IMR-90 (cell line): ENCODE measurements around the gene BUB1B. TPM values are rescaled to one million over a fixed set of nuclear protein-coding genes. Genes with fewer than 3 reads are reported as not detected.

Experiments used
- ATAC-seq: fragments of 200-7000 bp; cut with Tn5 transposase; 2 replicates; pipeline ENCODE4 v1.9.1; 2020; ENCODE audit warnings: low read depth, mild to moderate bottlenecking, moderate library complexity
- BruUV-seq: library from RNA; stranded (reverse); fragments of 400-500 nt; replicated peaks from 2 replicates; lab custom pipeline; 2021; lab: Mats Ljungman, UMichigan
- CTCF ChIA-PET: fragments of 300-600 bp; formaldehyde crosslinking; extraction: SDS; loops from one replicate; lab custom pipeline; 2021; ENCODE audit warnings: antibody characterized with exemption; lab: Yijun Ruan, JAX
- POLR2A ChIA-PET: fragments of 300-600 bp; sonication (Branson Sonifier 250); formaldehyde crosslinking; loops from one replicate; lab custom pipeline; 2022; ENCODE audit warnings: antibody characterized with exemption; ENCODE audit not compliant: unreplicated experiment; lab: Charles Lee
- DNase-seq: peaks from one replicate; pipeline ENCODE4 v3.0.0; 2013
- H2AFZ ChIP-seq: replicated peaks from 2 replicates; pipeline ENCODE3; 2013; ENCODE audit warnings: low read length, mild to moderate bottlenecking; ENCODE audit not compliant: poor library complexity
- H2AK5ac ChIP-seq: 2 replicates; pipeline ENCODE4 v1.6.1; 2013; ENCODE audit warnings: low read depth, low read length, inconsistent platforms
- H2AK9ac ChIP-seq: replicated peaks from 2 replicates; pipeline ENCODE3; 2013; ENCODE audit warnings: mild to moderate bottlenecking, low read depth, low read length, moderate library complexity; ENCODE audit not compliant: poor library complexity
- H2BK120ac ChIP-seq: 2 replicates; pipeline ENCODE4 v1.6.1; 2013; ENCODE audit warnings: low read depth, low read length, inconsistent platforms
- H2BK15ac ChIP-seq: 3 replicates; pipeline ENCODE4 v1.6.1; 2013; ENCODE audit warnings: low read depth, low read length, inconsistent platforms
- H2BK20ac ChIP-seq: 2 replicates; pipeline ENCODE4 v1.6.1; 2013; ENCODE audit warnings: low read depth, mild to moderate bottlenecking, inconsistent platforms, low read length, moderate library complexity
- H2BK5ac ChIP-seq: 2 replicates; pipeline ENCODE4 v1.6.1; 2013; ENCODE audit warnings: mild to moderate bottlenecking, low read depth, low read length, inconsistent platforms; ENCODE audit not compliant: poor library complexity, severe bottlenecking
- H3K14ac ChIP-seq: replicated peaks from 2 replicates; pipeline ENCODE4 v1.6.1; 2013; ENCODE audit warnings: low read depth, low read length, inconsistent platforms
- H3K18ac ChIP-seq: 2 replicates; pipeline ENCODE4 v1.6.1; 2013; ENCODE audit warnings: low read depth, low read length, control low read depth
- H3K23ac ChIP-seq: 2 replicates; pipeline ENCODE4 v1.6.1; 2013; ENCODE audit warnings: low read depth, low read length, inconsistent platforms
- H3K27ac ChIP-seq: 2 replicates; pipeline ENCODE4 v1.5.1; 2013; ENCODE audit warnings: mild to moderate bottlenecking, control low read depth, low read length; ENCODE audit not compliant: insufficient read depth
- H3K27me3 ChIP-seq: 2 replicates; pipeline ENCODE4 v1.6.1; 2013; ENCODE audit warnings: low read length; ENCODE audit not compliant: control insufficient read depth, insufficient read depth
- H3K36me3 ChIP-seq: 2 replicates; pipeline ENCODE4 v1.6.1; 2013; ENCODE audit warnings: low read length, mixed read lengths; ENCODE audit not compliant: control insufficient read depth, insufficient read depth
- H3K4ac ChIP-seq: 2 replicates; pipeline ENCODE4 v1.6.1; 2013; ENCODE audit warnings: low read depth, low read length, inconsistent platforms
- H3K4me1 ChIP-seq: 2 replicates; pipeline ENCODE4 v1.6.1; 2013; ENCODE audit warnings: low read length, mixed read lengths; ENCODE audit not compliant: control insufficient read depth, insufficient read depth
- H3K4me2 ChIP-seq: 2 replicates; pipeline ENCODE4 v1.6.1; 2013; ENCODE audit warnings: low read depth, mild to moderate bottlenecking, control low read depth, low read length, moderate library complexity
- H3K4me3 ChIP-seq: 2 replicates; pipeline ENCODE4 v1.5.1; 2013; ENCODE audit warnings: low read depth, mild to moderate bottlenecking, control low read depth, low read length, moderate library complexity; ENCODE audit not compliant: insufficient read depth
- H3K56ac ChIP-seq: 2 replicates; pipeline ENCODE4 v1.6.1; 2013; ENCODE audit warnings: low read length, inconsistent platforms; ENCODE audit not compliant: insufficient read depth; ENCODE audit errors: extremely low read depth
- H3K79me1 ChIP-seq, 2 experiments: 2 replicates each; pipeline ENCODE4 v1.6.1; 2013; ENCODE audit warnings: low read length in 2 of 2, inconsistent platforms in 1 of 2, low read depth in 1 of 2
- H3K9ac ChIP-seq: 2 replicates; pipeline ENCODE4 v1.6.1; 2013; ENCODE audit warnings: low read depth, low read length, control low read depth
- H3K9me1 ChIP-seq: 2 replicates; pipeline ENCODE4 v1.6.1; 2013; ENCODE audit warnings: low read length, inconsistent platforms; ENCODE audit not compliant: insufficient read depth
- H3K9me3 ChIP-seq: 2 replicates; pipeline ENCODE4 v1.6.1; 2013; ENCODE audit warnings: low read length; ENCODE audit not compliant: control insufficient read depth, insufficient read depth
- H4K20me1 ChIP-seq: 2 replicates; pipeline ENCODE4 v1.6.1; 2013; ENCODE audit warnings: low read length, inconsistent platforms; ENCODE audit not compliant: insufficient read depth
- H4K5ac ChIP-seq: 2 replicates; pipeline ENCODE4 v1.6.1; 2013; ENCODE audit warnings: mild to moderate bottlenecking, low read depth, low read length, control low read depth
- H4K8ac ChIP-seq, 2 experiments: 2 replicates each; pipeline ENCODE4 v1.6.1; 2013; ENCODE audit warnings: low read depth in 2 of 2, low read length in 2 of 2, control low read depth in 1 of 2, inconsistent platforms in 1 of 2
- H4K91ac ChIP-seq: 2 replicates; pipeline ENCODE4 v1.6.1; 2013; ENCODE audit warnings: low read depth, low read length, inconsistent platforms; ENCODE audit not compliant: insufficient read depth
- BHLHE40 ChIP-seq: fragments of 150-350 bp; IDR thresholded peaks from 2 replicates; pipeline ENCODE4 v1.6.1; 2016; ENCODE audit warnings: mild to moderate bottlenecking, low read depth, low read length
- CEBPB ChIP-seq: IDR thresholded peaks from 2 replicates; pipeline ENCODE4 v1.6.1; 2012; ENCODE audit warnings: low read depth, low read length, improper control_type of control experiment
- CTCF ChIP-seq: conservative IDR thresholded peaks from 2 replicates; pipeline ENCODE4 v1.5.1; 2012; ENCODE audit warnings: mild to moderate bottlenecking, low read depth, low read length, improper control_type of control experiment
- ELK1 ChIP-seq: fragments of 150-350 bp; IDR thresholded peaks from 2 replicates; pipeline ENCODE4 v1.6.1; 2016; ENCODE audit warnings: low read depth, mild to moderate bottlenecking, low read length, moderate library complexity, borderline replicate concordance
- MAZ ChIP-seq: IDR thresholded peaks from 2 replicates; pipeline ENCODE4 v1.6.1; 2012; ENCODE audit warnings: low read depth, mild to moderate bottlenecking, low read length, improper control_type of control experiment, moderate library complexity, borderline replicate concordance
- MXI1 ChIP-seq: IDR thresholded peaks from 2 replicates; pipeline ENCODE4 v1.6.1; 2012; ENCODE audit warnings: low read depth, mild to moderate bottlenecking, low read length, moderate library complexity, borderline replicate concordance
- NFE2L2 ChIP-seq: fragments of 150-350 bp; IDR thresholded peaks from 2 replicates; pipeline ENCODE4 v1.6.1; 2016; ENCODE audit warnings: low read depth, mild to moderate bottlenecking, low read length
- POLR2A ChIP-seq: IDR thresholded peaks from 2 replicates; pipeline ENCODE4 v1.6.1; 2012; ENCODE audit warnings: mild to moderate bottlenecking, low read depth, low read length
- RAD21 ChIP-seq: IDR thresholded peaks from 2 replicates; pipeline ENCODE4 v1.6.1; 2012; ENCODE audit warnings: low read length, improper control_type of control experiment
- RCOR1 ChIP-seq: IDR thresholded peaks from 2 replicates; pipeline ENCODE4 v1.6.1; 2012; ENCODE audit warnings: mild to moderate bottlenecking, low read length, improper control_type of control experiment; ENCODE audit not compliant: insufficient replicate concordance
- SMC3 ChIP-seq: fragments of 150-350 bp; IDR thresholded peaks from 2 replicates; pipeline ENCODE4 v1.6.1; 2016; ENCODE audit warnings: low read depth, mild to moderate bottlenecking, antibody characterized with exemption, low read length, moderate library complexity
- WGBS, 2 experiments: methylation state at CpG; one replicate each; pipeline versions ENCODE4 v1.1.5 to v1.1.7; 2013; ENCODE audit warnings: missing lambda C conversion rate in 2 of 2; ENCODE audit not compliant: insufficient read length in 1 of 2; ENCODE audit errors: extremely low coverage in 2 of 2; 5-methylcytosine and 5-hydroxymethylcytosine counted together
- dilution Hi-C: fragments of 300-500 bp; cut with HindIII; formaldehyde crosslinking; loops from one replicate; pipeline ENCODE4 v1.14.3; 2018; ENCODE audit warnings: low sequenced_read_pairs; ENCODE audit not compliant: unreplicated experiment
- in situ Hi-C: fragments of 300-500 bp; cut with MboI; formaldehyde crosslinking; loops from 3 replicates; pipeline ENCODE4 v1.14.3; 2019; ENCODE audit warnings: low sequenced_read_pairs, inconsistent platforms, mixed read lengths
- intact Hi-C: fragments of 100-400 bp; cut with micrococcal nuclease; formaldehyde crosslinking; loops from 2 replicates; pipeline ENCODE4 v1.10.0; 2022
- polyA plus RNA-seq, 3 experiments: library from polyadenylated mRNA; depleted of rRNA; stranded (reverse); fragments of >200 nt; gene quantifications; 2 replicates each; pipeline ENCODE4 v1.2.3, GENCODE V29; 2012; ENCODE audit warnings: low replicate concordance in 1 of 3
- total RNA-seq: library from RNA; depleted of rRNA; stranded (reverse); fragments of >200 nt; gene quantifications from 2 replicates; pipeline ENCODE4 v1.2.3, GENCODE V29; 2012

BUB1B gene
- total and polyA plus RNA-seq, 2 of the 4 experiments (the other 2 are of a cell fraction) = 15.6 to 24.7 TPM

GRCh38 chr15:40111888-40112287 is 49.0 kb upstream of the BUB1B start:
- no peak overlapping the region for H3K4me2 ChIP-seq
- no peaks in the 10 kb centered on the region for H3K9me3 ChIP-seq
- H3K4me3 ChIP-seq = no peak overlapping the region
- H3K23ac ChIP-seq = no peak overlapping the region
- no peak overlapping the region for H3K14ac ChIP-seq
- in situ Hi-C loops = no loop called here
- H2BK20ac ChIP-seq = no peak overlapping the region
- intact Hi-C loops = no loop called here
- no peak overlapping the region for H2AK9ac ChIP-seq
- peaks cover 25% of the 10 kb centered on the region for H3K27me3 ChIP-seq
- no peak overlapping the region for H4K91ac ChIP-seq
- H4K8ac ChIP-seq = no peak overlapping the region
- no peak overlapping the region for H3K56ac ChIP-seq
- ChIA-PET POLR2A (interaction anchor here (1.5 kb wide), 1 partner anchor 9 kb away, joined by 3 read pairs; no protein-coding TSS in a partner anchor), CTCF (interaction anchor here (0.5 kb wide), 1 partner anchor 100 kb away, joined by 4 read pairs; no protein-coding TSS in a partner anchor)
- peaks cover 0 to 16% of the 10 kb centered on the region in 2 experiments; a peak in 3 of 4 replicates for H3K79me1 ChIP-seq
- no peak overlapping the region for H3K27ac ChIP-seq
- dilution Hi-C loops = no loop called here
- no peaks in the 10 kb centered on the region for H4K20me1 ChIP-seq
- no peak overlapping the region for H2AFZ ChIP-seq
- peaks cover 12% of the 10 kb centered on the region for H3K9me1 ChIP-seq
- DNase-seq = no peak
- no peak overlapping the region for H4K5ac ChIP-seq
- no peak for TF ChIP-seq ELK1
- TF ChIP-seq MAZ = no peak
- TF ChIP-seq RCOR1 = no peak
- no peak for TF ChIP-seq MXI1
- TF ChIP-seq SMC3 = no peak
- TF ChIP-seq CTCF = no peak
- no peak for TF ChIP-seq CEBPB
- no peak for TF ChIP-seq RAD21
- no peak for TF ChIP-seq BHLHE40
- no peak for TF ChIP-seq NFE2L2
- no peak for TF ChIP-seq POLR2A
- no TSS peak for BruUV-seq
- peaks cover 8% of the 10 kb centered on the region for H3K4me1 ChIP-seq
- 60% methylated on average over 1 of the region's 2 CpGs; no CpG with 5 or more reads in 1 of the 2 experiments for WGBS, 2 experiments
- H3K4ac ChIP-seq = no peak overlapping the region
- H2BK5ac ChIP-seq = no peak overlapping the region
- no peak overlapping the region for H2AK5ac ChIP-seq
- no peak overlapping the region for H2BK120ac ChIP-seq
- H3K9ac ChIP-seq = no peak overlapping the region
- no peak overlapping the region for H3K18ac ChIP-seq
- H2BK15ac ChIP-seq = no peak overlapping the region
- H3K36me3 ChIP-seq = no peaks in the 10 kb centered on the region
- no peak for ATAC-seq
